CD4-positive, alpha-beta T cell treated with Interleukin-17A for 4 hours (primary cell): ENCODE measurements around the gene GNL1.

ENCODE experiments used
- DNase-seq: peaks from one replicate; pipeline ENCODE4 v3.0.0-alpha.2; 2020; ENCODE audit warnings: mixed read lengths

Gene GNL1

GRCh38 chr6:30556066-30556905 is at the start of gene GNL1:
Gene GNL1 (minus strand): TSS chr6:30556489. CDS start chr6:30556203, 286 bp downstream.
- peak; percentile 99 for DNase-seq

- DNase-seq, result no peak
Measured at GRCh38 chr6:30603961-30604360, 47.7 kb upstream of the GNL1 start.

- no peak for DNase-seq
Measured at GRCh38 chr6:30601815-30602641, 45.7 kb upstream of the GNL1 start.

GRCh38 chr6:30601436-30601814 is 45.1 kb upstream of the GNL1 start:
- no peak for DNase-seq

- DNase-seq, result no peak
Measured at GRCh38 chr6:30600451-30600961, 44.2 kb upstream of the GNL1 start.

- DNase-seq, result no peak
Measured at GRCh38 chr6:30599625-30600324, 43.5 kb upstream of the GNL1 start.

GRCh38 chr6:30598912-30599624 is 42.8 kb upstream of the GNL1 start:
- DNase-seq, result no peak

- peak; percentile 86 for DNase-seq
Measured at GRCh38 chr6:30597315-30598144, 41.2 kb upstream of the GNL1 start.

GRCh38 chr6:30592287-30592686 is 36.0 kb upstream of the GNL1 start:
- DNase-seq, result no peak

GRCh38 chr6:30591008-30591407 is 34.7 kb upstream of the GNL1 start:
- DNase-seq, result no peak

GRCh38 chr6:30590509-30590908 is 34.2 kb upstream of the GNL1 start:
- DNase-seq, result no peak

GRCh38 chr6:30589754-30590358 is 33.6 kb upstream of the GNL1 start:
- DNase-seq, result no peak

GRCh38 chr6:30583921-30584320 is 27.6 kb upstream of the GNL1 start:
- DNase-seq, result no peak

GRCh38 chr6:30578051-30578450 is 21.8 kb upstream of the GNL1 start:
- no peak for DNase-seq

GRCh38 chr6:30573113-30573512 is 16.8 kb upstream of the GNL1 start:
- no peak for DNase-seq

- DNase-seq, result no peak
Measured at GRCh38 chr6:30572148-30572547, 15.9 kb upstream of the GNL1 start.

- DNase-seq, result no peak
Measured at GRCh38 chr6:30571762-30572082, 15.4 kb upstream of the GNL1 start.

- DNase-seq, result peak; percentile 100
Measured at GRCh38 chr6:30571075-30571761, 14.9 kb upstream of the GNL1 start, which contains the start of gene ABCF1. Gene ABCF1 (plus strand): TSS chr6:30571442. CDS start chr6:30571488, 46 bp downstream.

- DNase-seq, result no peak
Measured at GRCh38 chr6:30570740-30571074, 14.4 kb upstream of the GNL1 start.

GRCh38 chr6:30570263-30570662 is 14.0 kb upstream of the GNL1 start:
- no peak for DNase-seq

- peak; percentile 15 for DNase-seq
Measured at GRCh38 chr6:30568245-30568644, 12.0 kb upstream of the GNL1 start.
